GM19395 (cell line): ENCODE results near the gene RFNG.

Source experiments
- ATAC-seq: cut with Tn5 transposase; IDR thresholded peaks from one replicate; pipeline ENCODE4 v1.9.1; 2021; ENCODE audit warnings: mild to moderate bottlenecking, moderate library complexity; ENCODE audit not compliant: unreplicated experiment

RFNG gene

GRCh38 chr17:82004517-82005455 lies 46.8 kb downstream of the RFNG start:
- no peak for ATAC-seq

- ATAC-seq, result no peak
Measured at GRCh38 chr17:82003411-82004381, 47.9 kb downstream of the RFNG start.

DNA sequence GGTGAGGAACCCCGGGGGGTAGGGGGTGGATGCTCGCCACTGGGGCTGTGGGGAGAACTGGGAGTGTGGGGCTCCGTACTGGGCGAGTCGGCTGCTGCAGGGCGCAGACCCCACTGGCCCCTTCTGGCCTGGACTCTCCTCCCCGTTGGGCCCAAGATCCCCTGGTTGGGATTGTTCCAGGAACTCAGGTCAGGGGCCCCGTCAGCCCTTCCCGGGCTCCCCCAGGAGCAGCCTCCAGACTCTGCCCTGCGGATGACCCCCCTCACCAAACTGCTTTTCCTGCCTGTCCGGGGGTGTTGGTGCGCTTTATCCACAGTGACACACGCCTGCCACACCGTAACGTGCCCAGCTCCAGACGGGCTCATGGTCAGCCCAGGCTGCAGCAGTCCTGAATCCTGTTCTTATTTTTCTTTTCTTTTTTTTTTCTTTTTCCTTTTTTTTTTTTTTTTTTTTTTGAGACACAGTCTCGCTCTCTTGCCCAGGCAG lies 50.0 kb downstream of the RFNG start:
- no peak for ATAC-seq

- no peak for ATAC-seq
Measured at GRCh38 chr17:82000803-82001570, 50.6 kb downstream of the RFNG start.

DNA sequence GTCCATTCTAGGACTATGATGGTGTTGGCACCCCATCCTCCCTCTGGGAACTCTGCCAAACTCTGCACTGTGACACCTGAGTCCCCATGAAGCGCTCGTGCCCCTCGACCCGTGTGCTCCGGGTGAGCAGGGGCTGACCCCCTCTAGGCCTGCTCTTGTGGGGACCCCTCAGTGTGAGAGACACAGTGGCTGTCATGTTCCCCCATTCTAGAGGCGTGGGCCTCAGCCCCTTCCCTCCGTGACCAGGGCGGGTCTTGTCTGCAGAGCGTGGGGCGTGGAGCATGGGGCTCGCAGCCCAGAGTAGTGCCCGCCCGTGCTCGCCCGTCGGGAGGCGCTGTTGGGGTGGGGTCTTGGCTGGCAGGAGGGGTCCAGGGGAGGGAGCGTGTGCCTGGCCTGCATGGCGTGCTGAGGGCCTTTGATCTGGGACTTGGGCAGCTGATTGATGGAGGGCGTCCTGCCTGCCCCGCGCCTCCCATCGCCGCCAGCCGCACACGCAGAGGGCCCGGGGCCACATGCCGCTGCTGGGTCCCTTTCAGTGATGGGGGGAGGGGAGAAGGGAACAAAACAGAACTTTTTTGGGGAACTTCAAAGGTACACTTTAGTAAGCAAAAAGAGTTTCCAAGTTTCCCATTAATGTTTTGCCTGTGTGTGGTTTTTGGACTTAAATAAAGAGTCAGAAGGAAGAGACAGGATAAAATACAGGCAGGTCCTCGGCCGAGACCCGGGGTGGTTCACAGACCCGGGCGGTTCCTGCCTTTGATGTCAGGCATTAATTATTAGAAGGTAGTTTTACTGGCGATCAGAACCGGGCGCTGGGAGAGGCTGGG lies 51.4 kb downstream of the RFNG start:
- ATAC-seq, result no peak

DNA sequence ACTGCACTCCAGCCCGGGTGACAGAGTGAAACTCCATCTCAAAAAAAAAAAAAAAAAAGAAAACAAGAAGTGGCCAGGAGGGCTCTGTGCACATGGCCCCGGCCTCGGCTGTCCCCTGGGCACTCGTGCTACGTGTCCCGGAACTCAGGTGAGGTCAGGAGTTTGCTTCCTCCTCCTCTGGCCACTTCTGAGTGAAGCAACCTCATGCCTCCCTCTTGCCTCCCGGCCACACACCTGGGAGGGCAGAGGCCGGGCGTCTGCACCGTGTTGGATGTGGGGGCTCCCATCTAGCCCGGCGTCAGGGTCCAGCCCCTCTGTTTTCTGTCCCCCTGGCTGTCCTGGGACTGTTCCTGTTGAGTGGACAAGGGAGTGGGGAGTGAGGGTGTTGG lies 52.0 kb downstream of the RFNG start:
- ATAC-seq, result no peak

GRCh38 chr17:81998691-81999438 lies 52.7 kb downstream of the RFNG start:
- ATAC-seq, result no peak

DNA sequence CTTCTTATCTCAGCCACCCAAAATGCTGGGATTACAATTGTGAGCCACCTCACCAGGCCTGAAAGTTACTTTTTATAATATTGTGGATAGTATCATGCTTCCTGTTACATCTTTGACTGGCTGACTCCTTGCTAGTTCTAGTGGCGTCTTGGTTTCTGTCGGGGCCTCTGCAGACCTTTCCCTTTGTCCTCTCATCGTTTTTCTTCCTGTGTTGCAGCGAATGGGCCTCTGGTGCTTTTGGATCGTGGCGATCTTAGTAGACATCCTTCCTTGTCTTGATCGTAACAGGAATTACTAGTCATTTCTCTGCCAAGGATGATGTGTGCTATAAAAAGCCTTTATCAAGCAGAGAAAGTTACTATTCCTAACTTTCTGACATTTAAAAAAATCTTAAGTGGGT lies 53.4 kb downstream of the RFNG start:
- no peak for ATAC-seq
